Measurements from ENCODE around the gene ATP8B4.

DNA sequence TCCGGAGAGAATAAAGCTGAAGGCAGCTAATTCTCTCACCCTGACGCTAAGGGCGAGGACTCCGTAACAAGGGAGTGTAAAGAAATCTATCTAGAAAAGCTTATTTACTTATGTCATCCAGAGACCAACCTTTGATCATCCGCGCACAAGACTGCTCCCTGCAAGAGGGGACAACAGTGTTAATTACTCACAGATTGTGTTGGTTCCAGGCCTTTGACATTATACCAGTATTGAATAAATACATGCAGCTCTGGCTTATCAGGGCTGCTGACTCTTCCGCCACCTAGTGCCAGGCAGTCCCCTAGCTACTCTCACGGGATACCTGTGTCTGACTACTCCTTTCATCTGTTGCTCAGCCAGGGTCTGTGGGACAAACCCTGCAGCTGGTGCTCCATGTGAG, 286.5 kb downstream of the ATP8B4 start:
- no peak for TF ChIP-seq POLR2A (IDR thresholded peaks at IDR 0.05; ENCODE audit: low read depth)
- TF ChIP-seq, protein P1, sequence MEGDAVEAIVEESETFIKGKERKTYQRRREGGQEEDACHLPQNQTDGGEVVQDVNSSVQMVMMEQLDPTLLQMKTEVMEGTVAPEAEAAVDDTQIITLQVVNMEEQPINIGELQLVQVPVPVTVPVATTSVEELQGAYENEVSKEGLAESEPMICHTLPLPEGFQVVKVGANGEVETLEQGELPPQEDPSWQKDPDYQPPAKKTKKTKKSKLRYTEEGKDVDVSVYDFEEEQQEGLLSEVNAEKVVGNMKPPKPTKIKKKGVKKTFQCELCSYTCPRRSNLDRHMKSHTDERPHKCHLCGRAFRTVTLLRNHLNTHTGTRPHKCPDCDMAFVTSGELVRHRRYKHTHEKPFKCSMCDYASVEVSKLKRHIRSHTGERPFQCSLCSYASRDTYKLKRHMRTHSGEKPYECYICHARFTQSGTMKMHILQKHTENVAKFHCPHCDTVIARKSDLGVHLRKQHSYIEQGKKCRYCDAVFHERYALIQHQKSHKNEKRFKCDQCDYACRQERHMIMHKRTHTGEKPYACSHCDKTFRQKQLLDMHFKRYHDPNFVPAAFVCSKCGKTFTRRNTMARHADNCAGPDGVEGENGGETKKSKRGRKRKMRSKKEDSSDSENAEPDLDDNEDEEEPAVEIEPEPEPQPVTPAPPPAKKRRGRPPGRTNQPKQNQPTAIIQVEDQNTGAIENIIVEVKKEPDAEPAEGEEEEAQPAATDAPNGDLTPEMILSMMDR (IDR thresholded peaks at IDR 0.05): no peak
- no peak for TF ChIP-seq POLR2AphosphoS5 (IDR thresholded peaks at IDR 0.05)

Measured in esophagus muscularis mucosa (tissue), 3 donors.